Hippocampal formation (tissue), 2 donors: ENCODE measurements around the gene USH1C.

Experiments
- DNase-seq, 2 donors: peaks; one replicate each; lab custom pipeline; 2025; lab: John Stamatoyannopoulos, UW

USH1C gene

DNA sequence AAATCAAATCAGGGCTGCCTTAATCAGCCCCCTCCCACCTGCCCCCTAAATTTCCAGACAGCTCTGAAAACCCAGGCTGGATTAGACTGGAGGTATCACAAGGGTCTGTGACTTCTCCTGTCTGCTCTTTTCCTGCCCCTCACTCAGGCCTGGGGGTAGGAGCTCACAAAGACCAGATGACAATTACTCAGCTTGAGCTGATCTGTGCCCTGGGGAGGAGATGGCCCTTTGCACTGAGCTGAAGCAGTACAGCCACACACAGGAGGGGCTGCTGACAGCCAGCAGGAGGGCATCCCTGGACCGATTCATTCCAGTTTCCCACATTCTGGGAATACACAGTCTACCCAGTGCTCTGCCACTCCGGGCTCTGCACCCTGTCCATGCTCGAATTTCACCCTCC lies 71.7 kb downstream of the USH1C start:
- no peak for DNase-seq

- DNase-seq, result no peak
Measured at GRCh38 chr11:17471501-17471900, 72.7 kb downstream of the USH1C start.

DNA sequence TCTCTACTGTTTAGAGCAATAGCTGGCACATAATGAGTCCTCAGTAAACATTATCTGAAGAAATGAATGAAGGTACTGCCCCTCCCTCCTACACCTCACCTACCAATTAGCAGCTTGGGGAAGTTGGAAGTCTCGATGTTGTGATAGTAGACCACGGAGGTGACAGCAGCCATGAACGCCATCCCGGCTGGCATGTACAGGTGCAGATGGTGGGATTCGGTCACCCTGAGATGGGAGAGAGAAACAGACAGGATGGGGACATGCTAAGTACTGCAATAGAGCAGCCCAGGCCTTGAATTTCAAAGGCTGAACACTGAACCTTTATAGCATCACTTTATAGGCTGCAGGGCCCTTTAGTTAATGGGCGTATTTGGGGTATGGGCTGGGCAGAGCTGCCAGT lies 74.2 kb downstream of the USH1C start:
- DNase-seq, result no peak

DNA sequence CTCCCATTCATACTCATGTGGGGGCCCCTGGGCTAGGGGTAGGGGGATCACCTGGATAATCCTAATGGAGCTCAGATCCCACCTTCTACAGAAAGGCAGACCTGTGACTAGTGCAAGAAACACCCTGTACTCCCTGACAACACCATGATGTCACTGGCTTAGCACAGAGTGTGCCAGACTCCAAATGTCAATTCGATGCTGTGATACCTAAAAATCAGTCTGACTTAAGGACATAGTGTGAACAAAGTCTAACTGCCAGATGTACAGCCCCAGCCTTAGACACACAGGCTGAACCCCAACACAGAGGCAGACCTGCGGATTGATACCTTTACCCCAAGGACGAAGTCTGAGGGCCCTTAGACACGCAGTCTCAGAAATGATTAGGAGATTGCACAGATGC lies 76.1 kb downstream of the USH1C start:
- no peak for DNase-seq

GRCh38 chr11:17463546-17464174 lies 80.6 kb downstream of the USH1C start:
- no peak for DNase-seq

- no peak for DNase-seq
Measured at GRCh38 chr11:17462940-17463339, 81.3 kb downstream of the USH1C start.

DNA sequence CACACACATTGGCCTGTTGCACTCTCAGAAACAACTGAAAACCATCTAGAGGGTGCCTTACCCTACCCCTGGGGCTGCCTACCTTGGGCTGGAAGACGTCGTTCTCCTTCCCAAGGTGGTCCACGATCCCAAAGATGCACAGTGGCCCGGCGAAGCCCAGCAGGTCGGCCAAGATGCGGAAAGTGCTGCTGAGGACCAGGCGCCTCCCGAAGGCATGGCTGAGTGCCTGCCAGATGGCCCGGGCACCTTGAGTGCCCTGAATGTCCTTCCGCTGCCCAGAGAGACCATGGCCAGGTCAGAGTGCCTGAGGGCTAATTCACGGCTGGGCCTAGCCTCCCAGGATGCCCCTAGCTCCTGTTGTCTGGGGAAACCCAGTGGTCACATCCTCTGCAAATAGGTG lies 83.8 kb downstream of the USH1C start:
- DNase-seq, result no peak

GRCh38 chr11:17459236-17459896 lies 84.8 kb downstream of the USH1C start:
- no peak for DNase-seq

DNA sequence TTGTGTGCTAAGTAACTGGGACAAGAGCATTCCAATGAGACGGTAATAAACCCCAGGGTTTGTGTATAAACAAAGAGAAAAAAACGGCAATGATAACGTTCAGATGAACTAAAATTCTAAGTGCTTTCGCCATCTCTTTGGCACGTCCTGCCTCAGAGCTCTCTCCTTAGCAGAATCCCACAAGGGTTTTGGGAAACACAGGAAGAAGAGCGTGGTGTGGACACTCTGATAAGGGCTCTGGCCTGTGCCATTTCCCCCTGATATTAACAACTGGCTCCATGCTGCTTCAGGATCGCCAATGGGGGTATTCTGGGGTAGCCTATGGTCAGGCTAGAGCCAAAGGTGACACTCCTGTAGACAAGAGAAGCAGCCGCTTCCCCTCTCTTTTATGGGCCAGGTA lies 85.9 kb downstream of the USH1C start:
- no peak for DNase-seq

- no peak for DNase-seq
Measured at GRCh38 chr11:17457396-17458173, 86.6 kb downstream of the USH1C start.

GRCh38 chr11:17452668-17453067 lies 91.5 kb downstream of the USH1C start:
- DNase-seq, result no peak

GRCh38 chr11:17449158-17449557 lies 95.1 kb downstream of the USH1C start:
- DNase-seq, result no peak

DNA sequence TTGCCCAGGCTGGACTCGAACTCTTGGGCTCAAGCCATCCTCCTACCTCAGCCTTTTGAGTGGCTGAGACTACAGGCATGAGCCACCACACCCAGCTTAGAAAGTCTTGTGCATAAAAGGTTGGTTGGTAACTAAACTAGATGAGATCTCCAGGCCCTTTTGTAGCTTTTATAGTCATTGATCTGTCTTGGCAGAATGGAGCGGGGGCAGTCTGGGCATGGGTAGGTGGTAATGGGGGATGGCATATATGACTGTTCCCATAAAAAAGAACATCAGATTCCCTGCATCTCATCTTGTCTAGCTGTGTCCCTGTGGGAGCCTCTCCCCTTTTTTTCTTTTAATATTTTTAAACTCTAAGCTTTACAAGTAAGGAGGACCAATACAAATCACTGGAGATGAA lies 97.7 kb downstream of the USH1C start:
- no peak for DNase-seq

DNA sequence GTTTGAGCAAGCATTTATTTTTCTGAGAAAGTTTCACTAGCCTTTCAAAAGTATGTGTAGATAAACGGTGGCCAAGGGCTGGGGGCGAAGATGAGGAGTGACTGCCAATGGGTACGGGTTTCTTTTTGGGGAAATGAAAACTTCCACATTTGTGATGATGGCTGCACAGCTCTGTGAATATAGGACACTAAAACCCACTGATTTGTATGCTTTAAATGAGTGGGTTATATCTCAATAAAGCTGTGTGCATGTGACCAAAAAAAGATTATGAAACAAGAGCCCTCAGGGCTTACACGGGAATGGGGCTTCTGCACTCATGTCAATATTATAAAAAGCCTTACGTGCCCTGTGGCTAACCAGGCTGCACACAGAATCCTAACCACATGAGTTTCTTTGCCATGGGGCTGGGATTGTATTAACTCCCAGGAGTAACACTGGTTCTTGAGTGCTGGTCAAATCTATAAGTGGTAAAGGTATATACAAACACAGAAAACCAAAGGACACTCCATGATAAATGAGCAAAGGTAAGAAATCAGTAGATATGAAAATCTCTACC lies 98.9 kb downstream of the USH1C start:
- DNase-seq, result no peak

DNA sequence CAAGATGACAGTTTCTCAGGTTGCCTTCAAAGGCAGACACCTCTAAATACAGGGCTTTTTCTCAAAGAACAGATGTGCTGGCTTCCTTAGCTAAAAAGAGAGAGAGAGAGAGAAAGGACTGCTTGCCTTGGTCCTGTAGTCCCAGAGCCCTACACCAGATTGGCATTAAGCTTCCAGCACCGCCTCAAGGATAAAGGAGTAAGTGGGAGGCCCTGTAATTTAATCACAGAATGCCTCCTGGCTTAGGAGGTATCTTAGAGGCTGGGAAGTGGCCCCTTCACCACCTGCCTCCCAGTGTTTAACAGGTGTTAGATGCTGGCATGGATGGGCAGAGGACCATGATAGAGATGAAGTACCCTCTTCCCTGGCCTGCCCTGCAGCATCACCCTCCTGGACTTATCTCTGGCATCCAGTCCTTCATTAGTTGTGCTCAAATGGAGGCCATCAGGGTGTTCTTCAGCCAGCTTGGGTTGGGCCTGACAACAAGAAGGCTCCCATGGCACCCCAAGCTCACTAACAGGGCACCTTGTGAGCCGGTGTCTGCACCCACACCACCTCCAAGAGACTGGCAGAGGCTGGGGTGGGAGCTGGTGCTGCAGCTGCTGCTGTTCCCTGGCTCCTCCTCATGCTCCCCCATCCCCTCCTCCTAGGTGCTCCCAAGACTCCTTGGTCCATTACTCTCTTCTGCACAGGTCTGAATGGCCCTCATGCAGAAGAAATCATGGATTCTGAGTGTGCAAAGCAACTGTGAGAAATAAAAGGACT lies 100.1 kb downstream of the USH1C start:
- DNase-seq, result no peak
